GM23338 (cell line): Measurements from ENCODE around the gene FCER1G. TPM values are rescaled to one million over a fixed set of nuclear protein-coding genes. Genes with fewer than 3 reads are reported as not detected.

Experiments used
- ATAC-seq: fragments of 200-7000 bp; cut with Tn5 transposase; 3 replicates; pipeline ENCODE4 v1.9.1; 2020
- DNase-seq: peaks from one replicate; pipeline ENCODE4 v3.0.0-alpha.2; 2015; ENCODE audit warnings: low spot score
- H2AFZ ChIP-seq: fragments of 200-600 bp; sonication (generic); 2 replicates; pipeline ENCODE4 v1.8.0; 2016; ENCODE audit warnings: antibody characterized with exemption, mild to moderate bottlenecking, moderate library complexity
- H3F3A ChIP-seq: fragments of 200-600 bp; sonication (generic); replicated peaks from 2 replicates; pipeline ENCODE4 v1.8.0; 2017; ENCODE audit warnings: antibody characterized with exemption, mixed run types, low read depth
- H3K27ac ChIP-seq: fragments of 200-600 bp; sonication (generic); 2 replicates; pipeline ENCODE4 v1.6.1; 2016; ENCODE audit warnings: low read depth
- H3K27me3 ChIP-seq: fragments of 200-600 bp; sonication (generic); 2 replicates; pipeline ENCODE4 v1.8.0; 2016; ENCODE audit warnings: mild to moderate bottlenecking, mixed run types, moderate library complexity; ENCODE audit not compliant: insufficient read depth
- H3K36me3 ChIP-seq: fragments of 200-600 bp; sonication (generic); 2 replicates; pipeline ENCODE4 v1.8.0; 2016; ENCODE audit warnings: mild to moderate bottlenecking; ENCODE audit not compliant: insufficient read depth
- H3K4me1 ChIP-seq: fragments of 200-600 bp; sonication (generic); 2 replicates; pipeline ENCODE4 v1.8.0; 2016; ENCODE audit warnings: mild to moderate bottlenecking, moderate library complexity; ENCODE audit not compliant: insufficient read depth
- H3K4me2 ChIP-seq: fragments of 200-600 bp; sonication (generic); 2 replicates; pipeline ENCODE4 v1.7.1; 2017; ENCODE audit warnings: mixed run types
- H3K4me3 ChIP-seq: fragments of 200-600 bp; sonication (generic); 2 replicates; pipeline ENCODE4 v1.6.1; 2016; ENCODE audit warnings: mixed run types
- H3K79me2 ChIP-seq: fragments of 200-600 bp; sonication (generic); replicated peaks from 2 replicates; pipeline ENCODE4 v1.8.0; 2017; ENCODE audit warnings: mild to moderate bottlenecking; ENCODE audit not compliant: insufficient read depth
- H3K9me2 ChIP-seq: fragments of 200-600 bp; sonication (generic); 2 replicates; pipeline ENCODE4 v1.8.0; 2017; ENCODE audit not compliant: insufficient read depth
- H4K20me1 ChIP-seq: fragments of 200-600 bp; sonication (generic); replicated peaks from 2 replicates; pipeline ENCODE4 v1.8.0; 2017; ENCODE audit warnings: mild to moderate bottlenecking; ENCODE audit not compliant: insufficient read depth
- H3K27ac Mint-ChIP-seq: 2 replicates; pipeline ENCODE4 v1.8.0; 2020; ENCODE audit warnings: inconsistent platforms, mild to moderate bottlenecking, moderate library complexity, mixed read lengths
- H3K27me3 Mint-ChIP-seq: 3 replicates; pipeline ENCODE4 v1.8.0; 2022; ENCODE audit warnings: low read depth, mild to moderate bottlenecking, moderate library complexity, mixed read lengths, inconsistent platforms; ENCODE audit not compliant: insufficient read depth, poor library complexity
- H3K36me3 Mint-ChIP-seq: 3 replicates; pipeline ENCODE4 v1.8.0; 2021; ENCODE audit warnings: low read depth, mild to moderate bottlenecking, inconsistent platforms, moderate library complexity, mixed read lengths
- H3K4me1 Mint-ChIP-seq: 3 replicates; pipeline ENCODE4 v1.8.0; 2020; ENCODE audit warnings: mild to moderate bottlenecking, inconsistent platforms, mixed read lengths
- H3K4me3 Mint-ChIP-seq: 3 replicates; pipeline ENCODE4 v1.8.0; 2021; ENCODE audit warnings: moderate library complexity, mild to moderate bottlenecking, inconsistent platforms, mixed read lengths
- H3K9me3 Mint-ChIP-seq: 3 replicates; pipeline ENCODE4 v1.8.0; 2020; ENCODE audit warnings: moderate library complexity, mild to moderate bottlenecking, inconsistent platforms, mixed read lengths
- CREB1 ChIP-seq: fragments of 250-450 bp; sonication (Bioruptor Pico); IDR thresholded peaks from 2 replicates; pipeline ENCODE4 v1.5.0; 2020; ENCODE audit warnings: low read depth, mild to moderate bottlenecking, moderate library complexity
- EZH2 ChIP-seq: fragments of 200-600 bp; sonication (generic); IDR thresholded peaks from one replicate; pipeline ENCODE4 v1.8.0; 2017; ENCODE audit warnings: antibody characterized with exemption, mild to moderate bottlenecking, low read depth; ENCODE audit not compliant: unreplicated experiment
- EZH2phosphoT487 ChIP-seq: fragments of 200-600 bp; sonication (generic); IDR thresholded peaks from one replicate; pipeline ENCODE4 v1.8.1; 2018; ENCODE audit warnings: antibody characterized with exemption; ENCODE audit not compliant: unreplicated experiment
- NANOG ChIP-seq: IDR thresholded peaks from 2 replicates; pipeline ENCODE4 v1.6.1; 2016; ENCODE audit warnings: antibody characterized with exemption, borderline replicate concordance
- POLR2AphosphoS5 ChIP-seq: IDR thresholded peaks from 2 replicates; pipeline ENCODE4 v1.6.1; 2016; ENCODE audit warnings: antibody characterized with exemption, low read depth
- STAT1 ChIP-seq: IDR thresholded peaks from one replicate; pipeline ENCODE4 v1.6.1; 2016; ENCODE audit warnings: antibody characterized with exemption; ENCODE audit not compliant: unreplicated experiment
- ZNF331 ChIP-seq: fragments of 250-450 bp; sonication (Bioruptor Pico); IDR thresholded peaks from 2 replicates; pipeline ENCODE4 v1.5.0; 2020; ENCODE audit warnings: low read depth, mild to moderate bottlenecking, moderate library complexity
- polyA plus RNA-seq: library from polyadenylated mRNA; unstranded; fragments of >200 nt; fragmentation: Nextera tagmentation; extraction: Ambion mirVana; gene quantifications from 2 replicates; pipeline ENCODE4 v1.2.1, GENCODE V29; 2016
- total RNA-seq: library from RNA; depleted of rRNA; stranded (reverse); fragments of >200 nt; shearing (Covaris generic); gene quantifications from 2 replicates; pipeline ENCODE4 v1.2.3, GENCODE V29; 2014
- TF ChIP-seq, protein P1 (sequence below), 2 experiments: fragments of 200-600 bp in 1 of 2; sonication (generic) in 1 of 2; conservative IDR thresholded peaks; 2 replicates each; pipeline versions ENCODE4 v1.5.1 to v1.6.1; 2016 to 2017; ENCODE audit warnings: antibody characterized with exemption in 2 of 2, low read depth in 2 of 2, mild to moderate bottlenecking in 2 of 2, moderate library complexity in 1 of 2
- TF ChIP-seq, protein P2 (sequence below): fragments of 250-450 bp; sonication (Bioruptor Pico); IDR thresholded peaks from 2 replicates; pipeline ENCODE4 v1.5.0; 2020; ENCODE audit warnings: mild to moderate bottlenecking, moderate library complexity

FCER1G gene
- total and polyA plus RNA-seq, 2 experiments from 2014 or later = 1.1 TPM; not detected in 1

DNA sequence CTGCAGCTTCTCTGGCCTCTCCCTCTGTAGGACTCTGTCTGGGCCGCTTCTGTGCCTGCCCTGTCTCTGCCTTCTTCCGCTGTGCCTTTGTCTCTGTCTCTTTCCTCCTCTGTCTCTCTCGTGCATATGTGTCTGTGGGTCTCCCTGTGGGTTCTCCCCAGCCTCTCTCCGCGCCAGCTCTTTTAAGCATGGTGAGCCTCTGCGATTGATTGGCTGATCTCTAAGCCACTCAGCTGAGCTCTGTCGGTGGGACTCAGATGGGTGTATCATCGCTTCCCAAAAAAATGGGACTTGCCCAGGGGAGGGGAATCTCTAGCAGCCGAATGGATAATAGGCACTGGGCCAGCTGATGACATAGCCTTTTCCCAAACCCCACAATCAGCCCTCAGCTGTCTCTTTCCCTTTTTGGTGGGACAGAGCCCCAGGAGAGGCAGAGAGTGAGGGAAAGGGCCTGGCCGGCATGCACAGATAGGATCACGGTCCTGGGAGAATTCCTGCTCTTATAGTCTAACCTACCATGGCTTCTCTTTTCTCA lies 16.1 kb upstream of the FCER1G start, which contains the start of gene ADAMTS4:
ADAMTS4 (minus strand) TSS at position 158 of the 535 bp plus-strand sequence. CDS start 427 bp downstream, outside the sequence.
- peak within 1 kb of the TSS; percentile 66 for H2AFZ ChIP-seq
- peak within 1 kb of the TSS; percentile 98 for H3K27ac Mint-ChIP-seq
- peak within 1 kb of the TSS; percentile 75 for H3K4me2 ChIP-seq
- H3F3A ChIP-seq = peaks cover 20% of the 10 kb centered on the region; the same call in 1 of the 2 replicates
- DNase-seq (peak; percentile 63), ATAC-seq (peak; percentile 26)
- H3K4me1 Mint-ChIP-seq = peaks cover 58% of the 10 kb centered on the region
- no peaks in the 10 kb centered on the region for H3K27me3 ChIP-seq
- peaks cover 17% of the 10 kb centered on the region for H3K27me3 Mint-ChIP-seq
- TF ChIP-seq POLR2AphosphoS5 = peak; percentile 71
- TF ChIP-seq, protein P1, sequence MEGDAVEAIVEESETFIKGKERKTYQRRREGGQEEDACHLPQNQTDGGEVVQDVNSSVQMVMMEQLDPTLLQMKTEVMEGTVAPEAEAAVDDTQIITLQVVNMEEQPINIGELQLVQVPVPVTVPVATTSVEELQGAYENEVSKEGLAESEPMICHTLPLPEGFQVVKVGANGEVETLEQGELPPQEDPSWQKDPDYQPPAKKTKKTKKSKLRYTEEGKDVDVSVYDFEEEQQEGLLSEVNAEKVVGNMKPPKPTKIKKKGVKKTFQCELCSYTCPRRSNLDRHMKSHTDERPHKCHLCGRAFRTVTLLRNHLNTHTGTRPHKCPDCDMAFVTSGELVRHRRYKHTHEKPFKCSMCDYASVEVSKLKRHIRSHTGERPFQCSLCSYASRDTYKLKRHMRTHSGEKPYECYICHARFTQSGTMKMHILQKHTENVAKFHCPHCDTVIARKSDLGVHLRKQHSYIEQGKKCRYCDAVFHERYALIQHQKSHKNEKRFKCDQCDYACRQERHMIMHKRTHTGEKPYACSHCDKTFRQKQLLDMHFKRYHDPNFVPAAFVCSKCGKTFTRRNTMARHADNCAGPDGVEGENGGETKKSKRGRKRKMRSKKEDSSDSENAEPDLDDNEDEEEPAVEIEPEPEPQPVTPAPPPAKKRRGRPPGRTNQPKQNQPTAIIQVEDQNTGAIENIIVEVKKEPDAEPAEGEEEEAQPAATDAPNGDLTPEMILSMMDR (conservative IDR thresholded peaks at IDR 0.05; ENCODE audit: low read depth in 2 of 2) = no peak
- H3K36me3 Mint-ChIP-seq = peaks cover 9% of the 10 kb centered on the region
- H3K4me3 Mint-ChIP-seq = peak within 1 kb of the TSS; percentile 59
- H3K4me3 ChIP-seq = peak within 1 kb of the TSS; percentile 52
- H3K79me2 ChIP-seq = peaks cover 15% of the 10 kb centered on the region
- H3K36me3 ChIP-seq = peaks cover 4% of the 10 kb centered on the region
- H3K9me2 ChIP-seq = no peaks in the 10 kb centered on the region
- H3K4me1 ChIP-seq = peaks cover 56% of the 10 kb centered on the region
- H3K9me3 Mint-ChIP-seq = no peaks in the 10 kb centered on the region; the same call in 2 of the 3 replicates
- H3K27ac ChIP-seq = peak within 1 kb of the TSS; percentile 99
- H4K20me1 ChIP-seq = no peaks in the 10 kb centered on the region

DNA sequence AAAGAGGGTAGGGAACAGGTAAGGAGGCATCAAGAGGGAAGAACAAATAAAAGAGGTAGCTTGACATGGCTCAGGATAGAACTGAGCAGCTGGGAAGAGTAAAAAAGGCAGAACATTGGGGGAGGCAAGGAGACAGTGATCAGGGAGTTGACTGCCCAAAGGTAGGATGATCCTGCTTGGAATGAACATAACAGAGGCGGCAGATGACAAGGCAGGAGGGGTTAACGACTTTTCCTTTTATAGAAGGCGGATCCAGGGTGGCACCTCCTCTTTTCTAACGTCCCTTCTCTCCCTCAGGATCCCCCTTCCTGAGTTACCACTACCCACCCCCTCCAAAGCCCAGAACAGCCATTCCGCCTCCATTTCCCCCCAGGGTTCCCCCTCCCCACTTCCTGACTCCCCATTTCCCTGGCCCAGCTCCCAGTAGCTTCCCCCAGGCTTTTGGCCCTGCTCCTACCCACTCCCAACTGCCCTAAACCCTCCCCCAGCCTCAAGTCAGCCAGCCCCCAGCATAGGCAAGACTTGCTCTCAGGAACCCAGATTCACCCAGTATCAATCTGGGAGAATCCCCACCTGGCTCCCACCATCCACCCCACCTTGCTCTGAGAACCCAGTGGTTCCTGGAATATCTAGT lies 15.5 kb upstream of the FCER1G start:
- Histone ChIP-seq H3K4me2 (peak overlapping the region; percentile 75), H3K27ac (peak overlapping the region; percentile 99), H3K4me1 (peaks cover 56% of the 10 kb centered on the region), H3K9me2 (no peaks in the 10 kb centered on the region), H2AFZ (peak overlapping the region; percentile 57; the same call in 1 of the 2 replicates), H3K36me3 (peaks cover 11% of the 10 kb centered on the region), H3K79me2 (peaks cover 22% of the 10 kb centered on the region), H3F3A (peaks cover 26% of the 10 kb centered on the region; the same call in 1 of the 2 replicates), H3K4me3 (peak overlapping the region; percentile 52), H3K27me3 (no peaks in the 10 kb centered on the region), H4K20me1 (no peaks in the 10 kb centered on the region)
- Mint-ChIP-seq H3K36me3 (peaks cover 14% of the 10 kb centered on the region), H3K27me3 (peaks cover 17% of the 10 kb centered on the region), H3K4me3 (peak overlapping the region; percentile 32; the same call in 2 of the 3 replicates), H3K4me1 (peaks cover 61% of the 10 kb centered on the region), H3K9me3 (no peaks in the 10 kb centered on the region; the same call in 2 of the 3 replicates), H3K27ac (peak overlapping the region; percentile 98)
- ATAC-seq (no peak), DNase-seq (peak; percentile 31)
- TF ChIP-seq EZH2phosphoT487 = no peak
- no peak for TF ChIP-seq STAT1
- TF ChIP-seq, protein P1 (conservative IDR thresholded peaks at IDR 0.05; ENCODE audit: low read depth in 2 of 2) = no peak
- TF ChIP-seq EZH2 = no peak
- no peak for TF ChIP-seq CREB1 (CRISPR knock-in tag)
- TF ChIP-seq NANOG = no peak
- no peak for TF ChIP-seq ZNF331 (CRISPR knock-in tag)
- TF ChIP-seq, protein P2, sequence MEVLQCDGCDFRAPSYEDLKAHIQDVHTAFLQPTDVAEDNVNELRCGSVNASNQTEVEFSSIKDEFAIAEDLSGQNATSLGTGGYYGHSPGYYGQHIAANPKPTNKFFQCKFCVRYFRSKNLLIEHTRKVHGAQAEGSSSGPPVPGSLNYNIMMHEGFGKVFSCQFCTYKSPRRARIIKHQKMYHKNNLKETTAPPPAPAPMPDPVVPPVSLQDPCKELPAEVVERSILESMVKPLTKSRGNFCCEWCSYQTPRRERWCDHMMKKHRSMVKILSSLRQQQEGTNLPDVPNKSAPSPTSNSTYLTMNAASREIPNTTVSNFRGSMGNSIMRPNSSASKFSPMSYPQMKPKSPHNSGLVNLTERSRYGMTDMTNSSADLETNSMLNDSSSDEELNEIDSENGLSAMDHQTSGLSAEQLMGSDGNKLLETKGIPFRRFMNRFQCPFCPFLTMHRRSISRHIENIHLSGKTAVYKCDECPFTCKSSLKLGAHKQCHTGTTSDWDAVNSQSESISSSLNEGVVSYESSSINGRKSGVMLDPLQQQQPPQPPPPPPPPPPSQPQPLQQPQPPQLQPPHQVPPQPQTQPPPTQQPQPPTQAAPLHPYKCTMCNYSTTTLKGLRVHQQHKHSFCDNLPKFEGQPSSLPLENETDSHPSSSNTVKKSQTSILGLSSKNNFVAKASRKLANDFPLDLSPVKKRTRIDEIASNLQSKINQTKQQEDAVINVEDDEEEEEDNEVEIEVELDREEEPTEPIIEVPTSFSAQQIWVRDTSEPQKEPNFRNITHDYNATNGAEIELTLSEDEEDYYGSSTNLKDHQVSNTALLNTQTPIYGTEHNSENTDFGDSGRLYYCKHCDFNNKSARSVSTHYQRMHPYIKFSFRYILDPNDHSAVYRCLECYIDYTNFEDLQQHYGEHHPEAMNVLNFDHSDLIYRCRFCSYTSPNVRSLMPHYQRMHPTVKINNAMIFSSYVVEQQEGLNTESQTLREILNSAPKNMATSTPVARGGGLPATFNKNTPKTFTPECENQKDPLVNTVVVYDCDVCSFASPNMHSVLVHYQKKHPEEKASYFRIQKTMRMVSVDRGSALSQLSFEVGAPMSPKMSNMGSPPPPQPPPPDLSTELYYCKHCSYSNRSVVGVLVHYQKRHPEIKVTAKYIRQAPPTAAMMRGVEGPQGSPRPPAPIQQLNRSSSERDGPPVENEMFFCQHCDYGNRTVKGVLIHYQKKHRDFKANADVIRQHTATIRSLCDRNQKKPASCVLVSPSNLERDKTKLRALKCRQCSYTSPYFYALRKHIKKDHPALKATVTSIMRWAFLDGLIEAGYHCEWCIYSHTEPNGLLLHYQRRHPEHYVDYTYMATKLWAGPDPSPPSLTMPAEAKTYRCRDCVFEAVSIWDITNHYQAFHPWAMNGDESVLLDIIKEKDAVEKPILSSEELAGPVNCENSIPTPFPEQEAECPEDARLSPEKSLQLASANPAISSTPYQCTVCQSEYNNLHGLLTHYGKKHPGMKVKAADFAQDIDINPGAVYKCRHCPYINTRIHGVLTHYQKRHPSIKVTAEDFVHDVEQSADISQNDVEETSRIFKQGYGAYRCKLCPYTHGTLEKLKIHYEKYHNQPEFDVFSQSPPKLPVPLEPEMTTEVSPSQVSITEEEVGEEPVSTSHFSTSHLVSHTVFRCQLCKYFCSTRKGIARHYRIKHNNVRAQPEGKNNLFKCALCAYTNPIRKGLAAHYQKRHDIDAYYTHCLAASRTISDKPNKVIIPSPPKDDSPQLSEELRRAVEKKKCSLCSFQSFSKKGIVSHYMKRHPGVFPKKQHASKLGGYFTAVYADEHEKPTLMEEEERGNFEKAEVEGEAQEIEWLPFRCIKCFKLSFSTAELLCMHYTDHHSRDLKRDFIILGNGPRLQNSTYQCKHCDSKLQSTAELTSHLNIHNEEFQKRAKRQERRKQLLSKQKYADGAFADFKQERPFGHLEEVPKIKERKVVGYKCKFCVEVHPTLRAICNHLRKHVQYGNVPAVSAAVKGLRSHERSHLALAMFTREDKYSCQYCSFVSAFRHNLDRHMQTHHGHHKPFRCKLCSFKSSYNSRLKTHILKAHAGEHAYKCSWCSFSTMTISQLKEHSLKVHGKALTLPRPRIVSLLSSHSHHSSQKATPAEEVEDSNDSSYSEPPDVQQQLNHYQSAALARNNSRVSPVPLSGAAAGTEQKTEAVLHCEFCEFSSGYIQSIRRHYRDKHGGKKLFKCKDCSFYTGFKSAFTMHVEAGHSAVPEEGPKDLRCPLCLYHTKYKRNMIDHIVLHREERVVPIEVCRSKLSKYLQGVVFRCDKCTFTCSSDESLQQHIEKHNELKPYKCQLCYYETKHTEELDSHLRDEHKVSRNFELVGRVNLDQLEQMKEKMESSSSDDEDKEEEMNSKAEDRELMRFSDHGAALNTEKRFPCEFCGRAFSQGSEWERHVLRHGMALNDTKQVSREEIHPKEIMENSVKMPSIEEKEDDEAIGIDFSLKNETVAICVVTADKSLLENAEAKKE (CRISPR knock-in tag) = no peak
- no peak for TF ChIP-seq POLR2AphosphoS5
